Embryonic facial prominence (tissue), 1 donor: ENCODE measurements around the gene TSPAN9.
A peak's percentile ranks its signal among the peaks of the same experiment; 100 is the strongest.

Experiments
- DNase-seq: peaks from one replicate; pipeline ENCODE4 v3.0.0-alpha.2; 2016; ENCODE audit errors: extremely low spot score

The TSPAN9 gene

DNA sequence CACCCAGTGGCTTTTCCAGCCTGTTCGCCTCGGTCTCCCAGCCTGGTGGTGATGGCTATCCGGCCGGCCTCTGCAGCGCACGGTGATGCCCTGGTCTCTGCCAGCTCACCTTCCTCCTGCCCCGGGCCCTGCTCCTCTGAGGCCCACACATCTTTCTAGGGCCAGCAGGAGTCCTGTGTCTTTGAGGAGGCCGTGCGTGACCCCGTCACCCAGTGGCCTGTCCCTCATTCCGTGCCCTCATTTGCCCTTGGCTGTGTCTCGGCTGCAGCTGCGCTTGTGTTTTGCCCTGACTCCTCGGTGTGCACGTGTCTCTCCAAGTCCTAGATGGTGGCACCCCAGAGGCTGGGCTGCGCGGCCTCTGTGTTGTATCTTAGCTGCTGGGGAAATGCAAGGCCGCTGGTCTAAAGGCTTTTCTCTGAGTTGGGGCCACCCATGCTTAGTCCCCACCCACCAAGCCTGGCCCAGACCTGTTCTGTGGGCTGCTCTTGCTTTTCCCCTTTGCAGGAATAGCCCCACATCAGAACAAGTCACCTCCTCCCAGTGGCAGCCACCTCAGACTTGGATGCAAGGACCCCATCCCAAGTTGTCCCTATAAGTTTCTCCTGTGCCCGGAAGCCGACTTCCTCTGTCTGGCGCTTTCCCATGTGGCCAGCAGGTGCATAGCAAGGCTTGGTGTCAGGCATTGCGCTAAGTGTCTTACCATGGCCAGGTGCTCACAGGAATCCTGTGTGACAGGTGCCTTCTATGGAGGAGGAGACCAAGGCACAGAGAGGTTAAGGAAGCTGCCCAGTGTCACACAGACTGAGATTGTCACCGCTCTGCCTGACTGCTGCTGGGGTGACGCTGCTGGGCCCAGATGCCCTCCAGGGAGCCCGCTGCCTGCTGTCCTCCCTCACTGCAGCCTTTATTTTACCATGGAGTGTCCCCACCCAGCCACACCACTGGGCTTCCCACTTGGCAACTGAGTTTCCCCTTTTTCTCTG is 64.5 kb downstream of the TSPAN9 start:
- no peak for DNase-seq

DNA sequence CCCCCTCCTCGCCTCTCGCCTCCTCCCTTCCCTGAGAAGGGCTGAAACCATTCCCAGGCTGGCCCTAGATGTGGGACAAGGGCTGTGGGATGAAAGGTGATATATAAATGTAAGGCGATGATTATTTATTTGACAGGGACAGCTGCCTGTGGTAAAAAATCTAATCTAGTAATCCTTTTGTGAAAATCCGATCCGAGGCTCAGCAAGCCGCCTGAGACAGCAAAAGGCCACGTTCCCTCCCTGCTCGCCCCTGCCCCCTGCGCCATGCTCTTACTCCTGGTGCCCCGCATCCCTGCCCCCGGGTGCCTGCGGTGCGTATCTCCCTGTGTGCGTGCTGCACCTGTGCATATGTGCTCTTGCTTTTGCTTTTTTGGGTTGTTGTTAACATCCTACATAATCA is 65.2 kb downstream of the TSPAN9 start:
- no peak for DNase-seq

DNA sequence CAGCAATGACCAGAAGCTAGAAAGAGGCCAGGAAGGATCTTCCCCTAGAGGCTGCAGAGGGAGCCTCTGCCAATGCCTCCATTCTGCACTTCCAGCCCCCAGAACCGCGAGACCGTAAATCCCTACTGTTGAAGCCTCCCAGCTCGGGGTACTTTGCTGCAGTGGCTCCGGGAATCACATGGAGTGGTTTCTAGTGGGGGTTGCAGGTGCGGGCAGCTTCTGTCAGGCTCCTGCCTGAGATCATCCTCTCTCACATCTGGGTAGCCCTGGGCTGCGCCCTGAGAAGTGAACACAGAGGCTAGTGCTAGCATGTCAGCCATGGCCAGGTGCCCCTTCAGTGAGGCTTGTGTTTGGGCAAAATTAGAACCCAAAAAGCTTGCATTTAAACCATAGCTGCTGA is 67.3 kb downstream of the TSPAN9 start:
- DNase-seq = no peak

DNA sequence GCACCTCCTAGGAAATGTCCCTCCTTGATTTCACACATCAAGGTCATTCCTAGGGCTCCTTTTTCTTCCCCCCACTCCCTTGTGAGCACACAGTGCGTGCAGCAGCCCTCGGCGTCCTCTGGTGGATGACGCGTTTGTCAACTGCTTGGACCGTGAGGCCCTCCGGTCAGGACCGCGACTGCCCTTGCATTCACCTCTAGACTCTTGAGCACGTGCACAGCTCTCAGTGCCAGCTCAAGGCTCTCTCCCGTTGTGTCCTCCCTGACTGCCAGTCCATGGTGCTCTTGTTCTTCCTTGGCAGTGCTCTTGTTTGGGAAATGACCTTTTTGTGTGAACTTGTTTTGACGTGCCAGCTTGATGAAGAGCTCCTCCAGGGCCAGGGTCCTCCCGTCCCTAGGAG is 67.9 kb downstream of the TSPAN9 start:
- DNase-seq = no peak

DNA sequence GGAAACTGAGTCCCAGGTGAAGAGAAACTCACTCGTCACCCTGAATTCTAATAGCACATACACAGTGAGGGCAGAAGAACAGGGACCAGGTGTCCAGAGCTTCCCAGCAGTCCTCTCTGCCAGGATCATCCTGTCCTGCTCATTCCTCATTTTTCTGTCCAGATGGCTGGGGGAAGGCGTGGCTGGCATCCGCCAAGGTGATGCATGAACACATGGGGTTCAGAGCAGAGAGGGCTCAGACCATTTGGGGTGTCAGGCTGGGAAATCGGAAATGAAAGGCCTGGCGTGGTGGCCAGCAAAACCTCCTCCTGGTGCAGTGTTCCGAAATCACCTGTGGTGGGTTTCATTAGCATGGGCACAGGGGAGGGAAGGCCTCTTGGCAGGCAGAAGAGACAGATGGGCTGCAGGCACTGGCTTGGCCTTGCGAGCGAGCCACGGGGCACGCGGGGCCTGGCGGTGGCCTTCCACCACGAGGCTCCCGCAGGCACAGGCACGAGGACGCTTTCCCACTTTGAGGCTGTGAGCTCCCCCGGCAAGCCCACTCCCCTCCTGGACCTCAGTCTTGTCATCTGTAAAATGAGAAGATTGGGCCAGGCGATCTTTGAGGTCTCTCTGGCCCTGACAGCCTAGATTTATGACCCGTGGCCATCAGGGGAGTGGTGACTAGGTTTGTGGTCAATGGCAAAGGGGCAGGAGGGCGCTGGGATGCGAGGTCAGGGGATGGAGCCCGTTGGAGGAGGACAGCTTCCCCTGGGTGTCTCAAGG is 68.5 kb downstream of the TSPAN9 start:
- DNase-seq = no peak

DNA sequence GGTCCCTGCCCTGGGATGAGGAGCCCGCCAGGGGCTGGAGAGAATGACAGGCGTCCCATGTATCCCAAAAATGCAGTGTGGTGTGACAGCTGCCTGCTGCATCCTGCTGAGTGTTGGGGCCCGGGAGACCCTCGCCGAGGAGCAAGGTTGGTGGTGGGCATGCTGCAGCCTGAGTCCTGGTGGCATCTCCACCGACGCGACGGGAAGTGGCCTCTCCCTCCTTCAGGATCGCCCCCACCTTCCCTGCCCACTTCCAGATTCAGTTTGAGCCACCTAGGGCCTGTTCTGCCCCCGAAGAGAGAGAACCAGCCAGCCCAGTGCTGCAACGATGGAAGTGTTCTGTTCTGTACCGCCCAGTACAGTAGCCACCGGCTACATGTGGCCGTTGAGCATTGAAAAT is 70.1 kb downstream of the TSPAN9 start:
- no peak for DNase-seq

DNA sequence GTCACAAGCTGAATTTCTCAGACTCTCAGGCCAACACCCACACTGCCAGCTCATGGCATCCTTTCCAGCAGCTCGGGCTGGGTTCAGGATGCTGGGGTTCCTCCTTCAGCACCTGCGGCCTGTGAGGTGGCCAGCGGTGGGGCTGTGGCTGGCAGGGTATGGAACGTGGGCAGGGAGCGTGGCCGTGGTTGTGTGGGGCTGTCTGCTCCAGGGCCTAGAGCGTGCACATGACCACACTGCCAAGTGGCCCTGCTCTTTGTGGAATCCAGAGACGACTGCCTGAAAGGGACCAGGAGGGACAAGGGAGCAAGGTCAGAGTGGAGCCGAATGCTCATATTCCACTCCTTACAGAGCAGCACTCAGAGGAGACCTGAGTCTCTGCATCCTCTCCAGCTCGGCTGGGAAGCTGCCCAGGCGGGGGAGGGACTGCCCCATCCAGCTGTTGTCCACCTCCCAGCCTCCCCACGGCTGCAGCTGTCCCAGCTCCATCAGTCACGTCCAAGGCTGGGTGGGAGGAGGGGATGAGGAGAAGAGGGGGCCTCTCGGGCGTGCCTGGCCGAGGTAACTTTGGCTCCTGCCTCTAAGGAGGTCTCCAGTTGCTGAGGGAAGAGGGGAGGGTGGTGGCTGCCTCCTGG is 71.3 kb downstream of the TSPAN9 start:
- DNase-seq = no peak

DNA sequence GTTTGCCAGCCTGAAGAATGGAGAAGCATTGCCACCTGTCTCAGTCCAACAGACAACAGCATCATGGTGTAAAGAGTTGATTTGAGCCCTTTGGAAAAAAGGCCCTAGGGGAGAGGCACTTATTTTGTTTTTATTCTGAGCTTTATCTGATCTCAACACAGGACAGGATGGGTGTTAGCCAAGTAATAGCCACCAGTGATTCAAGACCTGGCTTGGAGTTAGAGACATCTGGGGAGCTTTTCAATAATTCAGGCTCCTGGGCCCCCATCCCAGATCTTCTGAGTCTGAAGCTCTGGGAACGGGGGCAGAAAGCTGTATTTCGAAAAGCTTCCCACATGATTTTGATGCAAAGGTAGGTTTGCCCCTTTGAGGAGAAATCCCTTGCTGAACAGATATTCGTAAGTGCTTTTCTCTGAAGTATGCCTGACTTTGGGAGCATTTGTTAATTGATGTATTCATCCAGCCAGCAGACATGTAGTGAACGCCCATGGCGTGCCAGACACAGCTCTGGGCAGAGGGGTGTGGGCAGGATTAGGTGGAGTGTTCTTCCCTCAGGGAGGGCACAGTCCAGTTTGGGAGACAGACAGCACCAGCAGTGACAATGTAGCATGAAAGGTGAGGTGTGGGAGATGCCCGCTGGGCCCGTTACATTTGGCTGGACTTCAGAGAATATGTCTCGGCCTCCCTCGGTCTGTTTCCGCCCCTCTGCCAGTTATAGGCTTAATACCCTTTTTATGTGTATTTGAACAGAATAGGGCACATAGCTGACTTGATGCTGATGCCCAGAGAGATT is 72.5 kb downstream of the TSPAN9 start:
- DNase-seq = no peak

DNA sequence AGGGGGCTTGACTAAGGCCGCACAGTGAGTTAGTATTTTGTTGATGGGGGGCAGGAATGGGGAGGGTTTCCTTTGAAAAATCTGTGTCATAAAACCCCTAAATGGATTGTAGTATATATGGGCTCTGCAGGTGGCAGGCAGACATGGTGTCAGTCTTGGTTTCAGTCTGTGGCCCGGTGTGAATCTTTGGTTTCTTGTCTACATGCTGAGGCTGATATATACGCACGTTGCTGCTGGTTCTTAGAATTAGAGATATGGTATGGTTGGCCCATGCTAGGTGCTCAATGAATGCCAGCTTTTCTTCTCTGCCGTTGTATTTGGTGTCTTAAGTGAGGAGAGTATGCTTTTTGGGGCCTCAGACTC is 73.1 kb downstream of the TSPAN9 start:
- DNase-seq = no peak

DNA sequence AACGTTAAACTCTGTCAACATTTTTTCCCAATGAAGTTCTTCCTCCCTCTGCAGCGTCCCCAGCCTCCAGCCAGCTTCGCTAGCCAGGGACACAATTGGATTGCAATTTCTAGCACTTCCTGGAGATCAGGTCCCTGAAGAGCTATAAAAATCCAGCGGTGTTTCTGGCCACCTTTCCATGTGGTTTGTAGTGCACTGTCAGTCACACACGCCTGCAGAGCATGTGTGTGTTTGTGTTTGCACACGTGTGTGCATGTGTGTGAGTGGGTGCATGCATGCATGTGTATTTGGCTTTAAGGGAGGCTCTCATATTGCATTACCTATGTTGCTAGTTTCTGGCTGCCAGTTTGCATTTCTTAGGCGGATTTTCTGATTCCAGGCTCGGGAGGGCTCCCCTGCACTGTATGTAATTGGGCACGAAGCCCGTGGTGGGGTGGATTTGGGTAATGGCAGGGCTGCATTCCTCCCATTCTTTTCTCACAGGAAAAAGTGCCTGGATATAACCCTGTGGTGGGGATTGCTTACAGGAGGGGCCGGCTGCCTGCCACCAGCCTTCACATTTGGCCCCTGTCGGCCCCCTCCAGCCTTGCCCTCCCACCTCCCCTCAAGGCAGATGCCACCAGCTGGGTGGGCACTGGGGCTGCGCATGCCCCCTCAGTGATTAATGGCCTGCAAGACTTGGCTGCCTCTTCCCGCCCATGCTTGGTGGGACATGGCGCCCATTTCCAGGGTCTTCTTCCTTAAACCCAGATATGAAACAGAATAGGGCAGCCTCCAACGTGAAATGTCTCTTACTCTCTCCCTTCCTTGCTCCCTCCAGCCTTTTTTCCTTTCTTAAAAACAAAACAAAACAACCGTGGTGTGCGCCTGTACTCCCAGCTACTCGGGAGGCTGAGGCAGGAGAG is 74.0 kb downstream of the TSPAN9 start:
- peak; percentile 60 for DNase-seq

DNA sequence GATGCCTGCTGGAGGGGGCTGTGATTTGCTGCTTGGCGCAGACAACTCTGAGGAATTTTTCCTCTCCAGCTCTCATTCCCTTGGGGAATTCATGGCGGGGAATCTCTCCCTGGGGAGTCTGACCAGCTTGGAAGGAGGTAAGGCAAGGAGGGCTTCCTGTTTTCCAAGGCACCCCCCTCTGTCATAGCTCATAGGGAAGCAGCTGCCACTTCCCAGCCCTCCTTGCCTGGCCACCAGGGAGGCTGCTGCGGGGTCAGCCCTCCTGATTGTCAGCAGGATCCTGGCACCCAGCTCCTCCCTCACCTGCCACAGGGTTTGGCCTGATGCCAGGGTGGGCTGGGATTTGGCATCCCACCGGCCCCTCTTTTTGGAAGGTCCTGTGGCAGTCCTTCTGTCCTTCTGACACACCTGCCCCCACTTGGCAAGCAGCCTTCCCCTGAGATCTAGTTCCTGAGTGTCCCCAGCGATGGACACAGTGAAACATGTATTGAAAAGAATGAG is 74.9 kb downstream of the TSPAN9 start:
- no peak for DNase-seq

DNA sequence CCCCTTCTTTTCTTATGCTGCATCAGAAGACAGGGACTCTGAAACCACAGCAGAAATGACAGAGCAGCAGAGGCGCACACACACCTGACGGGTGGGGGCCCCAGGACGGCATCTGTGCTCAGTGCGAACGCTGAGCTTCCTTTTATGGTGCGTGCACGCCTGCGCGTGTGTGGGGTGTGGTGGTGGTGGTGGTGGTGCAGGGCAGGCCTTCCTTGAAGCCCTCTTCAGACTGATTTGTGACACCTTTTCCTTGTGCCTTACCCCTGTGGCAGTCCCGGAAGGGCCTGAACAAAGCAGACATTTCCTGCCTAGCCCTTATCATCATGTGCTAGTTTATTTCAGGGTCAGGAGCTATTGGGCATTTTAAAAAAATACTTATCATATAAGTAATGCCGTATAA is 75.7 kb downstream of the TSPAN9 start:
- DNase-seq = no peak

DNA sequence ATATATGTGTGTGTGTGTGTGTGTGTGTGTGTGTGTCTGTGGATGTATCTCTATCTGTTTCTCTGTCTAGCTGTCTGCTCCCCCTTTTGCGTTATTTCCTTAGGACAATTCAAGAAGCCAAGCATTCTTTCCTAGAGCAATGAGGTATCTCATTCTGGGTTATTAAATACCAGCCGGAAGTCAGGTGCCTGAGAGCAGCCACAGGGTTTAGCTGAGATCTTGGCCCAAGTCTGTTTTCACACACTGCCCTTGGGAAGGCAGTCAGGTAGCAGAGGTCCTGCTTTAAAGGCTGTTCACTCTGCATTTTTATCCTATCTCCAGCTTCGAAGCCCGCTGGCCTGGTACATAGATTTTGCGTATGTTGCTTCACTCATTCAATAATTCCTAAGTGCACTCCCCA is 76.8 kb downstream of the TSPAN9 start:
- no peak for DNase-seq

DNA sequence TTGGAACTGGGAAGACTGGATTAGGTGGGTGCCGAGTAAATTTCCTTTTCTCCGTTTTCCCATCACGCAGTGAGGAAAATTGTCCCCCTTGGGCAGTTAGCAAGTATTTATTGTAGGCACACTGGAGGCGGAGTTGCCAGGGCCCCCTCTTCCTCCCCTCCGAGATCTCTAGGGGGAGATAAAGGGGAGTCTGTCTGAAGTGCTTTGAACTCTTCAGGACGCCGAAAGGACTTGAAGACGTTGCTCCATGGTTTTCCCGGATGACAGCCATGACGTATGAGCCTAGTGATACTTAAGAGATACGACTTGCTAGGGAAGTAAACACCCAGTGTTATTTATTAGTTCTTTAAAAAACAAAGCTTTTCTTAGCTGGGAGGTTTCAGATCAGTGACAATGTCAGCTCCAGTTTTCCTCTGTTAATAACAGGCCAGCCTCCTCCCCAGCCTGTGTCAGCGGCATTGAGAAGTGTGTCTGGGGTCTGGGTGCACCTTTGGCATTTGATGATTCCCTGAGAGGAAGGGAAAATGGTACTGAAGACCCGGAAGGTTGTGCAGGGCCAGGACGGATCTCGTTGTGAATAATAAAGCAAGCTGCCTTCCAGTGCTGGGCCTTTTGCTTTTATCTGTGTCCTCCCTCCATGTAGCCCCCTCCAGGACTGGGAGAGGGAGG is 78.7 kb downstream of the TSPAN9 start:
- no peak for DNase-seq

DNA sequence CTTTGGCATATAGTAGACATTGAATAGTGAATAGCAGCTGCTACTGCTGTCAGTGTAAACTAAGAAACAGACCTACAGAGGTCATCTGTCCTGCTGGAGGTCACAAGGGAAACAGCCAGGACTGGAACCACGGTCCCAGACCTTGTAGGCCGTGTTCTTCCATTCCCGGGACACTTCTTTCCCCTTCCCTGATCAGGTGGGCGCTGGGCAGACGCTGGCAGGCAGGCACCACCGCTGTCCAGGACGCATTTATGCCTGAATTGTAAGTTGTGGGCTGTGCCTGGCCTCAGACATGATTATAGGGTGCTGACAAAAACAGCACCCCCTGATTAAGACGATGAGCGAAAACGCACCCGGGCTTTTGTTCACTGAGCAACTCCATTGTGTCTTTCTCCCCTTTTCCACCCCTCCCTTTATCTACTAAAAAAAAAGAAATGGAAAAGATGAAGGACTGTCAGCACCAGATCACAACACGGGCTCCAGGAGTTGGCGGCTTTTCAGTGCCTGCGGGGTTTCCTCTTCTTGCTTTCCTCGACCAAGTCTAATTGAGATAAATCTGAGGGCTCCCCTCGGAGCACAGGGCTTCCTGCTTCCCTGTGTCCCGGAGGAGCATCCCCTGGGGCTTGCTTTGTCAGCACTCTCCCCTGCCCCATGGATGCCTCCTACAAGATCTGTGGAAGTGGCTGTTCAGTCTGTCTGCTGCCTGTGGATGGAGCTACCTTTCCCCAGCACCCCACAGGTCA is 80.6 kb downstream of the TSPAN9 start:
- DNase-seq = no peak

DNA sequence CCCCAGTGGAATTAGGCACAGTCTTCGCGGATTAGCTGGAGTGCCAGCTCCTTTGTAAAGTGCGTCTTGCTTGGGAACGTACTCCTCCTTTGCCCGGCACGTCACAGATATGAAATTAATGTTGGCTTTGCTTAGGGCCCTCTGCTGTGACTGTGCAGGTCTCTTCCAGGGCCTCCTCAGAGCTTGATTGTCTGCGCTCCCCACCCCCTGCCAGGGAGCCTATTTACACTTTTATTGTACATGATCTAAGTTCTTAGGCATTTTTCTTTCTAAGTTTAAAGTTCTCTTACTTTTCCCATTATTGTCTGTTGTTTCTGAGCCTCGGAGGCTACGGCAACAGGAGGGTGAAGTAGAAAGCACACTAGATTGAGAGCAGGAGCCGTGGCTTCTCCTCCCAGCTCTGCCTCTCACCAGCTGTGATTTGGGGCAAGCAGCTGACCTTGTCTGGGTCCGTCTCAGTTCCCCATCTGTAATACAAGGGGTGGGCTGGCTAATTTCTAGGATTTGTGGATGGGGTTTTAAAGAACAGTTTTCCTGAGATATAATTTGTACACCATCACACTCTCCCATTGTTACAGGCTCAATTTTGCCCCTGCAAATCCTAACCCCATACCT is 81.8 kb downstream of the TSPAN9 start:
- peak; percentile 56 for DNase-seq

DNA sequence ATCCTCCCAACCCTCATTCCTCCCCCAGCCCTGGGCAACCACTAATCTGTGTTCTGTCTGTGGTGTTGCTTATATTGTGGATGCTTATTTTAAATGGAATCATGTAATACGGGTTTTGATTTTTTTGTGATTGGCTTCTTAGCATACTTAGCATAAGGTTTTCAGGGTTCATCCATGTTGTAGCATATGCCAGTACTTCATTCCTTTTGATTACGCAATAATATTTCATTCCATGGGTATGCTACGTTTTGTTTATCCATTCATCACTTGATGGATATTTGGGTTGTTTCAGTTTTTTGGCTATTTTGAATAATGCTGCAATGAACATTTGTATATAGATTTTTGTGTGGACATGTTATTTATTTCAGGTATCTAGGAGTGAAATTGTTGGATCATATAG is 82.9 kb downstream of the TSPAN9 start:
- DNase-seq = no peak

DNA sequence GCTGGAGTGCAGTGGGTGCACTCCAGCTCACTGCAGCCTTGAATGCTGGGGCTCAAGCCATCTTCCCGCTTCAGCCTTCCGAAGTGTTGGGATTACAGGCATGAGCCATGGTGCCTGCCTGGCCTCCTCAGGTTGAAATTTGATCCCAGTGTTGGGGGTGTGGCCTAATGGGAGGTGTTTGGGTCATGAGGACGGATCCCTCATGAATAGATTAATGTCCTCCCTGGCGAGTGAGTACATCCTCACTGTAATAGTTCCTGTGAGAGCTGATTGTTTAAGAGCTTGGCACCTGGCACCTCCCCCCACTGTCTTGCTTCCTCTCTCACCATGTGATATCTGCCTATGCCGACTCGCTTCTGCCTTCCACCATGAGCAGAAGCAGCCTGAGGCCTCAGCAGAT is 84.7 kb downstream of the TSPAN9 start:
- DNase-seq = no peak
